ENCODE data around the gene PKP2.
"Not testable (repeated sequence)": the region's sequence is repeated elsewhere in the genome, so short reads cannot be mapped to it uniquely, and the experiment has no call there.

The PKP2 gene

GRCh38 chr12:32897281-32897610 lies 669 bp upstream of the PKP2 start:
- DNase-seq (ENCODE audit: low read depth in 2 of 3, low spot score in 2 of 3) = no peak

DNA sequence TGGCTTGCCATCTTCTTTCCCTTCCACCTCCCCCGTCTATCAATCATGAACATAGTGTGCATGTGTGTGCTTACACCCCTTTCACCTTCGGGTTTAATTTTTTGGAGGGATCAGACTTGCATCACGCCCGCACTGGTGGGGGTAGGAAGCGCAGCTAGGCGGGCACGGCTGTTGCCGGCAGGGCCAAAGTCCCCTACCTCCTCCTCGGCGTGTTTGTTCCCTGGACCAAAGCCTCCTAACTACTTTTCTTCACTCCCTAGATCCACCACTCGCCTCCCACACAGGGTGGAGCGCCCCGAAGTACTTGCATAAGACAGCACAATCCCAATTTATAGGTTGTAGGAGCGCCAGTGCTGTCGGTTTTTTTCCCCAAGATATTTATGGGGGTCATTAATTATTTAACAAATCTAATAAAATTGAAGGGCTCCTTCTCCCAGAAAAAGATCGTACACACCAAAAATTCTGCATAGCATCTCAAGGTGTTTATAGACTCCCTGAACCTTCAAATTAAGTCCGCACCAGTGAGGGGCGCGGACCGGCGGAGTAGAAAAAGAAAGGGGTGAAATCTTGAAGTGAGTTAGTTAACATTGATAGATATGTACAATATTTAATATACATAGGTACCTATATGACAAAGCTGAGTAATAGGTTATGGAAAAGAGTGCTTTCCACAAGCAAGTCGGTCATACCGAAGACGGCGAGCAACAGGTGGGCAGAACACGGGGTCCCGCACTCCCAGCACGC lies 717 bp downstream of the PKP2 start:
- no peak for DNase-seq (ENCODE audit: low read depth in 2 of 3, low spot score in 2 of 3)

DNA sequence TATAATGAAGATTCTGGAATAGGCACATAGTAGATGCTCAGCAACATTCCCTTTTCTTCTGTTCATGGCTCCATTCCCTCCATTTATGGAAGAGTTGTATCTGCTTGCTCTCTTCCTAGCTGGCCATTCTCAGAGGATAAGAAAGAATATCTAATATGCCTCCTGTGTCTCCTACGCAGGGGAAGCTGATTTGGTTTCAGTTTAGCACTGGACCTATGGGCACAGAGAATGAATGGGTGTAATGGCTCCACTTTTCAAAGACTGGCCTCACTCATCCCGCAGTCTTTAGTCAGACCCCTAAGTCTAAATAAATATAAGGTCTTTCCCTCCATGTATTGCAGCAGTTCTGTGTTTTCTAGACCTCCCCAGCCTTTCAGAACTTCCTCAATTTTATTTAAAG lies 2.0 kb downstream of the PKP2 start:
- no peak for DNase-seq (ENCODE audit: low read depth in 2 of 3, low spot score in 2 of 3)

- DNase-seq (ENCODE audit: low read depth in 2 of 3, low spot score in 2 of 3) = no peak
Observed at GRCh38 chr12:32893458-32893857, 3.1 kb downstream of the PKP2 start.

DNA sequence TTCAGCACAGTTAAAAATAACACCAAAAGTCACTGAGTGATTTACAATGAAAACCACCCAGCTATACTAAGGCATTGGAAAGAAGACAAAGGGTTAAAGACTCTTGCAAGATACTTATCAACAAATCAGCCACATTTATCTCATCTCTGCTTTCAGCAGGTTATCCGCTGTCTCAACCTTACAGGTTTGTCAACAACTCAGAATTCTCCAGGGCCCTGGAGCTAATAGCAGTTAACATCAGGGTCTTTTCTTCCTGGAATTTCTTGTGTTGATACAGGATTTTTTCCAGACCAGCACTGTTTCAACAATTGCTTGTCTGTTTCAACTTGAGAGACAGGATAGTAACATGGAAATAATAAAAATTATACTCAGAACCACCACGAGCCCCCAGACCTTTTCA lies 3.5 kb downstream of the PKP2 start:
- no peak for DNase-seq (ENCODE audit: low read depth in 2 of 3, low spot score in 2 of 3)

GRCh38 chr12:32892369-32892768 lies 4.2 kb downstream of the PKP2 start:
- DNase-seq (ENCODE audit: low read depth in 2 of 3, low spot score in 2 of 3) = not testable (repeated sequence)

- no peak for DNase-seq (ENCODE audit: low read depth in 2 of 3, low spot score in 2 of 3)
Observed at GRCh38 chr12:32891956-32892355, 4.6 kb downstream of the PKP2 start.

GRCh38 chr12:32891526-32891925 lies 5.1 kb downstream of the PKP2 start:
- no peak for DNase-seq (ENCODE audit: low read depth in 2 of 3, low spot score in 2 of 3)

- DNase-seq (ENCODE audit: low read depth in 2 of 3, low spot score in 2 of 3) = no peak
Observed at GRCh38 chr12:32889011-32889760, 7.4 kb downstream of the PKP2 start.

- DNase-seq (ENCODE audit: low read depth in 2 of 3, low spot score in 2 of 3) = no peak
Observed at GRCh38 chr12:32887058-32887457, 9.5 kb downstream of the PKP2 start.

- no peak for DNase-seq (ENCODE audit: low read depth in 2 of 3, low spot score in 2 of 3)
Observed at GRCh38 chr12:32885831-32886230, 10.7 kb downstream of the PKP2 start.

DNA sequence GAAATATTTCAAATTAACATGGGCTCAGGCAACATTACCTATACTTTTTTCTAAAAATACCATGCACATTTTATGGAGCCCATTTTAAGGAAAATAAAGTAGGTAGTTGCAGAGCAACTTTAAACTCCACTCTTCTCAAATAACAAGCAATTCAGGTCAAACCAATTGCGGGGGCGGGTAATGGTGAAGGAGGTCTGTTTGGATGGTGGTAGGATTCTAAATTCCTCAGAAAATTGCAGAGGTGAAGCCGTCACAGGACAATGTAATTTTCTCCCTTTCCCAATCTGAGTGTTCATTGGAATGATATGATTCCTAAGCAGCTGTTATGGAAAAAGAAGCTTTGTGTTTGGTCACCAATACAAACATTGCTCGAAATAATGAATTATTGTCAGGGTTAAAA lies 11.6 kb downstream of the PKP2 start:
- DNase-seq (ENCODE audit: low read depth in 2 of 3, low spot score in 2 of 3) = no peak

DNA sequence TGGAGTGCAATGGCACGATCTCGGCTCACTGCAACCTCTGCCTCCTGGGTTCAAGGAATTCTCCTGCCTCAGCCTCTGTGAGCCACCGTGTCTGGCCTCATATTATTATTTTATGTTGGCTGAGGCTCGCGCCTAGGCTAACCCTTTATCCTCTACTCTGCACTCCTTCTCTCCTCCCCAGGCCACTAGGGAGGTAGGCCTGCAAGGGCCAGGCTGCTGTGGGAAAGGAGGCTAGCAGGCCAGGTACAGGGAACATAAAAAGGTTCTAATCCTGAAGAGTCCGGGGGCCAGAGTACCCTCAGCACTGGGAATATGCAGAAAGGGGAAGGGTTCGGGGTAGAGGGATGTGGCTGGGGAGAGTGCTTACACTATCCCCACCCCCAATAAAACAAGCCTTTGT lies 14.9 kb downstream of the PKP2 start:
- no peak for DNase-seq (ENCODE audit: low read depth in 2 of 3, low spot score in 2 of 3)

DNA sequence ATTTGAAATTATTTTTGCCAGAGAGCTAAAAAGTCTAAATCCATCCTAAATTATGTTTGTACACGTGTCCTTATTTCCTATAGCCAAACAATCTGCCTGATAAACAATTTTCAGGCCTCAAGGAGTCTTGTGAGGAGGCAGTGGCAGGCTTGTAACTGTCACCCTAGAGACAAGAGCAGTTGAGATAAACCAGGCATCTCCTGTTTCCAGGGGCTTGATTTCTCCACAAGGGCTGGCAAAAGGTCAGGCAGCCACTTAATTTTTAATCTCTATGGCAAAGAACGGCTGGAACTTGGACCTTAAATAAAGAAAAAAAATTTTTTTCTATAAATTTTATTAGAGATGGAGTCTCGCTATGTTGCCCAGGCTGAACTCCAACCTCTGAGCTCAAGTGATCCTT lies 15.5 kb downstream of the PKP2 start:
- no peak for DNase-seq (ENCODE audit: low read depth in 2 of 3, low spot score in 2 of 3)

DNA sequence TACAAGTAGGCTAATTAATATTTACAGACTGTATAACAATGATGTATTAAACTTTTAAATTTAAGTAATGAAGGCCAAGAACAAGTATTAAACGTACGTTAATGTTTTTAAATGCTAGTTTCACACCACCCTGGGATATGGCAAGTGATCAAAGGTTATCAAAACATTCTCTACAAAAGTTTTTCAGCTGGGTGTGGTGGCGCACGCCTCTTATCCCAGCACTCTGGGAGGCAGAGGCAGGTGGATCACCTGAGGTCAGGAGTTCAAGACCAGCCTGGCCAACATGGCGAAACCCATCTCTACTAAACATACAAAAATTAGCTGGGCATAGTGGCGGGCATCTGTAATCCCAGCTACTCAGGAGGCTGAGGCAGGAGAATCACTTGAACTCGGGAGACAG lies 17.5 kb downstream of the PKP2 start:
- not testable (repeated sequence) for DNase-seq (ENCODE audit: low read depth in 2 of 3, low spot score in 2 of 3)

GRCh38 chr12:32877601-32878459 lies 18.7 kb downstream of the PKP2 start:
- DNase-seq (ENCODE audit: low read depth in 2 of 3, low spot score in 2 of 3) = no peak

DNA sequence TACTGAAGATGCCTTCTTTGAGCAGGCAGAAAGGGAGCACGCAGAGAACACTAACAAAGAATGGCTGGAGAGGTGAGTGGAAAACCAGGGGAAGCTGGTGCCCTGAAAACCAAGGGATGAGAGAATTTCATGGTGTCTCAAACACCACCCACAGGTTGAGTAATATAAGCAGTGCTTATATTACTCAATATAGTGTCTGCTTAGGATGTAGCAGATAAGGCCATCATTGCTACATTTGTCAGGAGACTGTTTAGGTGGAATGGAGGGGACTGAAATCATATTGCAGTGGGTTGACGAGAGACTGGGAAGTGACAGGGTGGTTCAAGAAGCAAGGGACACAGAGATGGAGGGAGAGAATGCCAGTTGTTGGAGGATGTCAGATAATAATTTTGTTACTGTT lies 20.6 kb downstream of the PKP2 start:
- DNase-seq (ENCODE audit: low read depth in 2 of 3, low spot score in 2 of 3) = no peak

DNA sequence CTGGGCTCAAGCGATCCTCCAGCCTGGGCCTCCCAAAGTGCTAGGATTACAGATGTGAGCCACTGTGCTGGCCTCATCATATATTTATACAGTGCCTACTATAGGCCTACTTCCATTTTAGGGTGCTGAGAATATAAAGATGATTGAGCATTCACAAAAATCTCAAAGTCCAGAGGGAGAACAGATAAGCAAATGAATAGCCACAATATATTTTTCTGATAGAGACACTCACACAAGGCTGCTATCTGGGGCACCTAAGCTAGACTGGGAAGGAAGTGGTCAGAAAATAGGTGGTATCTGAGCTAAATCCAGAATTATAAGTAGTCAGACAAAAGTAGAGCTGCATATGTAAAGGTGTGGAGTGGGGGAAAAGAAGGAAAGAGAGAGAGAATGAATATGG lies 21.6 kb downstream of the PKP2 start:
- DNase-seq (ENCODE audit: low read depth in 2 of 3, low spot score in 2 of 3) = no peak

DNA sequence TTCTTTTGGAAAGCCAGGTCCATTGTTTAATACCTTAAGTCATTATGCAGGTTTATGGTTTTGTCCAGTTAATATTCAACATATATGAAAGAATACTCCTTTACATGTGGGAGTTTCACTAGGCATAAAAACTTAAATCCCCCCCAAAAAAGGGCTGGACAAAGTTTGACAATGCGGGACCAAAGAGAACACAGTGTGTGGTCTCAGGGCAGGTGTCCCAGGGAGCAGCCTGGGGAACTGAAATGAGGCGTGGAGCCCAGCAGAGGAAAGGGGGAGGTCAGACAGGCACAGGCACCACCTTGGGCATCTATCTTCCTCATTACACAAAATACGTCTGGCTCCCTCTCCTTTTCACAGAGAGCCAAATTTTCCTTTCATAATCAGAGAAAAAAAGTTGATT lies 22.5 kb downstream of the PKP2 start:
- DNase-seq (ENCODE audit: low read depth in 2 of 3, low spot score in 2 of 3) = no peak

DNA sequence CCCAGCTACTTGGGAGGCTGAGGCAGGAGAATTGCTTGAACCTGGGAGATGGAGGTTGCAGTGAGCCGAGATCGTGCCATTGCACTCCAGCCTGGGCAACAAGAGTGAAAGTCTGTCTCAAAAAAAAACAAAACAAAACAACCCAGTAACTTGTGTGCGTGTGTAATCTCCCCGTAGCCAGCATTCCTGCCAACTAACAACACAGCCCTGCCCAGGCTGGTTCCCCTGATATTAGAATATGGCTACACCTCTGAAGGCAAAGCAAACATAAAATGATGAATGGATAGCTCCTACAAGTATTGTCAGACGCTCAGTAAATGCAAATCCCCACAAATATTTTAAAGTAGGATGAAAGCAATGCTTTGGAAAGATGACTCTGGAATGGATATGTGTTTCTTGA lies 24.2 kb downstream of the PKP2 start:
- not testable (repeated sequence) for DNase-seq (ENCODE audit: low read depth in 2 of 3, low spot score in 2 of 3)

- no peak for DNase-seq (ENCODE audit: low read depth in 2 of 3, low spot score in 2 of 3)
Observed at GRCh38 chr12:32870716-32871115, 25.9 kb downstream of the PKP2 start.

GRCh38 chr12:32868885-32869284 lies 27.7 kb downstream of the PKP2 start:
- no peak for DNase-seq (ENCODE audit: low read depth in 2 of 3, low spot score in 2 of 3)

All from activated CD8-positive, alpha-beta memory T cell treated with anti-CD3 and anti-CD28 coated beads for 48 hours (primary cell).